ENCODE measurements around the gene ANKUB1.
"Not testable (repeated sequence)": the region's sequence is repeated elsewhere in the genome, so short reads cannot be mapped to it uniquely, and the experiment has no call there.

ANKUB1 gene, protein sequence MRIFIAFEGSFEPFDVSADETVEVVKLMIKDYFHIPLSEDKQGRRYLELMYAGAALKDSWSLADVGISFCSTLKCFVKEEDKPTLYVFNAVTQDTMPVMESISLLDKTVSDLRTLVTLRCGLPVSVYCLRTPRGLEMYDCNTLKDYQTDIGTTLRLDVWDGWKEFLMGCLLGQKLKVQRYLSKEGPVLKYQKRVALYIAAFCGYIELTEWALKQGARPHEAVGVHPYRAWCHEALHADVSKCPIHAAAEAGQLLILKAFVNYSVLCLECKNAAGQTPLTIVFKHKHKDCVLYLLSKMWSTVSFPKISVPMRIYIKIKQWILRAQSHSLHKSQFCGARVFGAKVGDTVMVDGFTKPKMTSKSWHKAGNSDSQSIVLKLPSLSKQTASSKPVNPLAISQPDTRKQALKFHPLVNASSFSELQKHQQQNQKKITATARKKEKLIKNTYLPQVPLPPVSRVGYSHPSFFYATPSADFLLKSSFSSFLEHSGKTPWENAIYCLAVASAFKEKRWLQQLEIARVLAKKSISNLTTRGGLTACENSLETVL

DNA sequence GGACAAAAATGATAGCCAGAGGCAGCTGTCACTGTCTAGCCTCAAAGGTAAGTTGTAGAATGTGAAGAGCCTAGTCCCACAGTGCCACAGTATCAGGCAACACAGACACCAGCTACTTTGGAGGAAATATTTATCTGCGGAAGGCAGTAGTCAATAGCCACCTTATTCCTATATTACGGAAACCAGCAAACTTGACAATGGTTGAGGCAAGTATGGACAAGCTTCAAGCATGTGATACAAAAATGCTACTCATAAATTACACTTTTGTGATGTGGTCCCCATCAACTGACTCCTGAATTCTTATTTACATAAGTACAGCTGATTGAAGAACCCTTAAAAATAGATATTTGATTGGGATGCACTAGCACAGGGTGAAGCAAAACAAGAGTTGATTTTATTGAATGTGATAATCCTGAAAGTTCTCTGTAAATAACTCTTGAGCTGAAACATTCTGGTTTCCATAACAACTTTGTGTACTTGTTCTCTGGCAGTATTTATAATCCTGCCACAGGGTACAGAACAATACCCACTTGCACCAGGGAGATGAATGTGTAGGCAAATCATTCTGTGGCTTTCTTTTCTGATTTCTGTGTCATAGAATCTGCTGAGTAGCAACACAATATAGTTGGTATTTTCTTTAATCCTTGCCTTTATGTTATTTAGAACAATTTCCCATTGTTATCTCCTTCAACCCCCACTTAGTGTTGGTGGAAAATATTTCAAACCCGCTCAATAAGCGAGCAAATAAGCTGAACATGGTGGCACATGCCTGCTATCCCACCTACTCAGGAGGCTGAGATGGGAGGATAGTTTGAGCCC is at the start of gene ANKUB1:
Gene ANKUB1 (minus strand): TSS at position 103 of the 819 bp plus-strand sequence. CDS start 188 bp downstream, outside the sequence.
- no peak for DNase-seq

DNA sequence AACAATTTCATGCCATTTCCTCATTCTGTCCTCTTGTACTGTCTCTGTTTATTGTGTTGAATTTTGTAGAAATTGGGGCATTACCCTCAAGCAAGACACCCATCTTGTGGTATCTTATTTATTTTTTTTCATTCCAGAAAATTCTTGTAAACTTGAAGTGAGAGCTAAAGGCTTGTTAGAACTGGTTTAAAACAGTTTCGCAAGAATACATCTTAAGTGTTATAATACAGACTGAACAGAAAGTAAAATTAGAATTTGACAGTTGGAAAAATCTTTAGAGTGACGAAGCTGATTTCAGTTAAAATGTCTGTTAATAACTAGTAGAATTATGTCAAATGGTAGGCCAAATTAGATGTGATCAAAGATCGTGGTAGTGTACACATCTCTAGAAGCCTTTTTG is 47.5 kb upstream of the ANKUB1 start:
- no peak for DNase-seq

DNA sequence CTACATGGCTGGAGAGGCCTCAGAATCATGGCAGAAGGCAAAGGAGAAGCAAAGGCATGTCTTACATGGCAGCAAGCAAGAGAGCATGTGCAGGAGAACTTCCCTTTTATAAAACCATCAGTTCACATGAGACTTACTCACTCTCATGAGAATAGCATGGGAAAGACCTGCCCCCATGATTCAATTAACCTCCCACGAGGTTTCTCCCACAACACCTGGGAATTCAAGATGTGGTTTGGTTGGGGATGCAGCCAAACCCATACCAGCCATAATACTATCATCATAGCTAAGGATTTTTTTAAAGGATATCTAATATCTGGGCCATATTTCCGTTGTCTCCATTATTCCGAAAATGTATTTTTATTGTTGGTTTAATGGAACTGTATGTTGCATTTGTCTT is 47.1 kb upstream of the ANKUB1 start:
- not testable (repeated sequence) for DNase-seq

DNA sequence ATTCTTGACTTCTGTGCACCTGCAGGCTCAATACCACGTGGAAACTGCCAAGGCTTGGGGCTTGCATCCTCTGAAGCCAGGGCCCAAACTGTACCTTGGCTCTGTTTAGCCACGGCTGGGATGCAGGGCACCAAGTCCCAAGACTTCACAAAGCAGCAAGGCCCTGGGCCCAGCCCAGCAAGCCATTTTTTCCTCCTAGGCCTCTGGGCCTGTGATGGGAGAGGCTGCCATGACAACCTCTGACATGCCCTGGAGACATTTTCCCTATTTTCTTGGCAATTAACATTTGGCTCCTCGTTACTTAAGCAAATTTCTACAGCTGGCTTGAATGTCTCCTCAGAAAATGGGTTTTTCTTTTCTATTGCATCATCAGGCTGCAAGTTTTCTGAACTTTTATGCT is 46.1 kb upstream of the ANKUB1 start:
- DNase-seq = not testable (repeated sequence)

DNA sequence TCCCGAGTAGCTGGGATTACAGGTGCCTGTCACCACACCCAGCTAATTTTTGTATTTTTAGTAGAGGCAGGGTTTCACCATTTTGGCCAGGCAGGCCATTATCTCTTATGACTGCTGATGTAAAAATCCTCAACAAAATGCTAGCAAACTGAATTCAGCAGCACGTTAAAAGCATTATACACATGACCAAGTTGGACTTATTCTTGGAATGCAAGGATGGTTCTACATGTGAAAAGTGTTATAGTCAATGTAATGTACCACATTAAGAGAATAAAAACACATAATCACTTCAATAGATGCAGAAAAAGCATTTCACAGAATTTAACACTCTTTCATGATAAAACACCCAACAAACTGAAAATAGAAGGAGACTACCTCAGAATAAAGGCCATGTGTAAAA is 40.9 kb upstream of the ANKUB1 start:
- DNase-seq = no peak

DNA sequence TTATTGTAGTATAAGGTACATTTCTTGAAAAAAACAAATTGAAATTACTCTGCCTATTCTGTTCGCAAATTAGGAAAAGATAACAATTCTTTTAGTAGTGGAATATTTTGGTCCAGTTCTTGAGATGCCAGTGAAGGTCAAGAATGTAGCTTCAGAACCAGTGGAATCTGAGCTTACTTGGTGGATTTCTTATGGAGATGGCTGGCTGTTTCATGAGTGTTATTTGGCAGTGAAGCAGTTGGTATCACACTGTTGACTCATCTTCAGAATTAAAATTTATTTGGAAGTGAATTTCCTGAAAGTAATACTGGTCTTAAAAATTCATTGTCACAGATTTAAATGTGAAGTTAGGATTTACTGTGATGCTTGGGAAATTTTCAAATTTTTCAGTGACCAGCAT is 39.7 kb upstream of the ANKUB1 start:
- no peak for DNase-seq

DNA sequence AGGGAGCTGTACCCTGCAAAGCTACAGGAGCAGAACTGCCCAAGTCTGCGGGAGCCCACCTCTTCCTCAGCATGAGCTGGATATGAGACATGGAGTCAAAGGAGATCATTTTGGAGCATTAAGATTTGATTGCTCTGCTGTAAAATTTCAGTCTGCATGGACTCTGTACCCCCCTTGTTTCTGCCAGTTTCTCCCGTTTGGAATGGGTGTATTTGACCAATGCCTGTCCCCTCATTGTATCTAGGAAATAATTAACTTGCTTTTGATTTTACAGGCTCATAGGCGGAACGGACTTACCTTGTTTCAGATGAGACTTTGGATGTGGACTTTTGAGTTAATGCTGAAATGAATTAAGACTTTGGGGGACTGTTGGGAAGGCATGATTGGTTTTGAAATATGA is 39.0 kb upstream of the ANKUB1 start:
- DNase-seq = no peak

DNA sequence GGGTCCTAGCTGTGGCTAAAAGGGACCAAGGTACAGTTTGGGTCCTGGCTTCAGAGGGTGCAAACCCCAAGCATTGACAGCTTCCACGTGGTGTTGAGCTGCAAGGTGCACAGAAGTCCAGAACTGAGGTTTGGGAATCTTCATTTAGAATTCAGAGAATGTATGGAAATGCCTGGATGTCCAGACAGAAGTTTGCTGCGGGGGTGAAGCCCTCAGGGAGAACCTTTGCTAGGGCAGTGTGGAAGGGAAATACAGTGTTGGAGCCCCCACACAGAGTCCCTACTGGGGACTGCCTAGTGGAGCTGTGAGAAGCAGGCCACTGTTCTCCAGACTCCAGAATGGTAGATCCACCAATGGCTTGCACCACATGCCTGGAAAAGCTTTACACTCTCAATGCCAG is 38.5 kb upstream of the ANKUB1 start:
- no peak for DNase-seq

DNA sequence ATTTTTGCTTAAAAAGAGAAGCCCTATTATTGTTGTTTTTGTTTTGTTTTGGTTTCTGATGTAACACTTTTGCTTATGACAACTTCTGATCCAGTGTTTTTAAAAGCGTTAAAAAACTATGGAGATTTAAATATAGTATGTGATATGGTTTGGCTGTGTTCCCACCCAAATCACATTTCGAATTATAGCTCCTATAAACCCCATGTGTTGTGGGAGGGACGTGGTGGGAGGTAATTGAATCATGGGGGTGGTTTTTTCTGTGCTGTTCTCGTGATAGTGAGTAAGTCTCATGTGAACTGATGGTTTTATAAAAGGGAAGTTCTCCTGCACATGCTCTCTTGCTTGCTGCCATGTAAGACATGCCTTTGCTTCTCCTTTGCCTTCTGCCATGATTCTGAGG is 37.3 kb upstream of the ANKUB1 start:
- not testable (repeated sequence) for DNase-seq

DNA sequence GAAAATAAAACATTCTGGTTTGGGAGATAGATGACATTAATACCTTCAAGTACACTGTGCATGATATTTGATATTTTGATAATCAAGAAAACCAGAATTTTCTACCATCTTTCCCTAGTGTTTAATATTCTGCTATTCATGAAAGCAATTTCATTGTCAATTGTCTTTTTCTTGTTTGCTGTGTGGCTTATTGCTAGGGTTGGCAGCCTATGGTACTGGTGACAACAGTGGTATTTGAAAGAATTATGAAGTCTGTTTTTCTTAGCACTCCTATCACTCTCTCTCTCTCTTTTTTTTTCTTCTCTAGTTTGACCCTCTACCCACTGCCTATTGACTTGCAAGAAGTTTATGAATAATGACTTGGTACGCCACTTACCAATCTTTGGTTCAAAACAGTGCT is 36.0 kb upstream of the ANKUB1 start:
- DNase-seq = no peak

DNA sequence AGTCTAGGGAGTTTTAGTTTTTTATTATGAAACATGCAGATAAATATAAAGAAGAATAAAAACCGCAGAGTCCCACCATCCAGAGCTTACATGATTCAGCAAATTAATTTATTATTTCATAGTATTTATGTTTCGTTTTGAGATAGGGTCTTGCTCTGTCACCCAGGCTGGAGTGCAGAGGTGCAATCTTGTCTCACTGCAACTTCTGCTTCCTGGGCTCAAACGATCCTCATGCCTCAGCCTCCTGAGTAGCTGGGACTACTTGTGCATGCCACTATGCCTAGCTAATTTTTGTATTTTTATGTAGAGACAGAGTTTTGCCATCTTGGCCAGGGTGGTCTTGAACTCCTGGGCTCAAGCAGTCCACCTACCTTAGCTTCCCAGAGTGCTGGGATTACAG is 34.3 kb upstream of the ANKUB1 start:
- DNase-seq = no peak

DNA sequence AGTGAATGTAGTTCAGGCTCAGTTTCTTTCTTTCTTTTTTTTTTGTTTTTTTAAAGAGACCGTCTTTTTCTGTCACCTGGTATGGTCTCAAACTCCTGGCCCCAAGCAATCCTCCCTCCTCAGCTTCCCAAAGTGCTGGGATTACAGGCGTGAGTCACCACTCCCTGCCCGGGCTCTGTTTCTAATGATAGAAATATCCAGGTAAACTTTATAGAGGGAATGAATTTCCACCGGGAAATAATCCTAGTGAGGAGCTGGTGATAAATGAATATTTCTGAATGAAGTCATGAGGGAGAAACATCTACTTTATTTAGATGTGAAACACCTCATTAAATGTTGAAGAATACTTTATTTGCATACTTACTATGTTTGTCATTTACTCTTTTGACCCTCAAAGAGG is 27.8 kb upstream of the ANKUB1 start:
- DNase-seq = no peak

DNA sequence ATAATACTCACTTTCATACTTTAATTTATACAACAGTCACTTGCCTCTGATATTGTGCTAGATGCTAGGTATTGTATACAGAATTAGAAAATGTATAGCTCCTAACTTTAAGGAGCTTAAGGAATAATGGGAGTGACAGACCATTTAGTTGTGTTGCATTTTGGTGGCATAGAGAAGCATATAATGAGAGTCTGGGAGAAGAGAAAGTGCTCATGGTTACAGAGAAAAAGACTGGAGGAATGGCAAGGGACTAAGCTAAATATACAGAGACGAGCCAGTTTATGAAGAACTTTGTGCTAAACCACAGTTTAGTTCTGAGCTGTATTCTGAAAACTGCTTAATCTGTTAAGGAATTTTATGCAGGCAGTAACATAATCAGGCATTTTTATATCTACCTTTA is 27.1 kb upstream of the ANKUB1 start:
- DNase-seq = no peak

DNA sequence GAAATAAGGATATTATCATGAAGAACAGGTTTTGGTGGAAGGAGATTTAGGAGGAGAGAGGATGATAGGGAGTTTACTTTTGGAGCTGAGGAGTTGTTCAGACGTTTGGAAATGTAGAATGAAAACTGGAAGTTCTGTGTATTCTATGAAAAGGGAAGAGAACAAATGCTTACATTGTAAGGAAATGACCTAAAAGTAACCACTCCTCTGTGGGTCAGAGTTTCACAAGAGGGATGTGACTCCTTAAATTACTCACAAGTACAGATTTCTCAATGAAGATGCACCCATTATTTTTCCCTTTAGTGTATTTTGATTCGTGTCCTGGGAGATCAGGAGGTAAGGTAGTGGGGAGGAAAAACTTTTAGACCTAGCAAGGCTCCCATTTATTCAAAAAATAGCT is 24.6 kb upstream of the ANKUB1 start:
- DNase-seq = no peak

DNA sequence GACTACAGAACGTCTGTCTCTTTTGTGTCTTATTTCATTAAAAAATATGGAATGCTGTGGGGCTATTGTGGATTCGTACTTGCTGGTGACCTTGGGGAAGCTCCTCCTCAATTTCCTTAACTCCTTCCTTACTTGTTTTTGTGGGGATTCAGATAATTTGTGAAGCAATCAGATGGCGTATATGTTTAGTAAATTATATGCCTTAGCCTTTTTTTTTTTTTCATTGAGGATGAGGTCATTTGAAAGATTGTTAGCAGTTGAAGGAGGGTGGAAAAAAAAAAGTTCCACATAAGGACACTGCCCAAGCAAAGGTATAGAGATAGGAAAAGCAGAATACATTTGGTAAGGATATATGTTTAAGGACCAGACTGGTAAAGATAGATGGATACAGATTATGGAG is 24.0 kb upstream of the ANKUB1 start:
- no peak for DNase-seq

DNA sequence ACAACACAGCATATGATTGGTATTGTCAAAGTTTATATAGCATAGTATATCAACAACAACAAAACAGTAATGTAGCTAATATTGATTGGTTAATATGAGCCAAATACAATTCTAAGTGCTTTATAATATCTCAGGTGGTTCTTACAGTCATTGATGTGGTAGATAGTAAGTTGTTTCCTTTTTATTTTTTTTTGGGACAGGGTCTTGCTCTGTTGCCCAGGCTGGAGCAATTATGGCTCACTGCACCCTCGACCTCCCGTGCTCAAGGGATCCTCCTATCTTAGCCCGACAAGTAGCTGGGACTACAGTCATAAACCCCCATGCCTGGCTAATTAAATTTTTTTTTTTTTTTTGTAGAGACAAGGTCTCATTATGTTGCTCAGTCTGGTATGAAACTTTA is 23.4 kb upstream of the ANKUB1 start:
- no peak for DNase-seq

DNA sequence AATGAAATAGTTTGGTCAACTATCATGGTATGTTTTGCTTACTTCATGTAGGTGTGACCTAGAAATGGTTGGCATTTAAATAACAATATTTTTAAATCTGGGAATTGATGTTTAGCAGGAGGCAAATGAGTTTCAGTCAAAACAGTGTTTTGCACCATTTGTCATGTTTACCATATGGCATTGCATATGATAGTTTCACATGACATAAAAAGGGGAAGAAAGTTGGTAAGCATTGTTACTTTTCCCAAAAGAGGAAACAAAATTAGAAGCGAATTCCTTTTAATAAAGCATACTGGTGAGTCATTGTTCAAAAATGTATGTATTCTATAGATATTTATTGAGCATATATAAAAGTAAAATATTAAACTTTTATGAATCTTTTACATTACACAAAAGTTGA is 23.0 kb upstream of the ANKUB1 start:
- no peak for DNase-seq

DNA sequence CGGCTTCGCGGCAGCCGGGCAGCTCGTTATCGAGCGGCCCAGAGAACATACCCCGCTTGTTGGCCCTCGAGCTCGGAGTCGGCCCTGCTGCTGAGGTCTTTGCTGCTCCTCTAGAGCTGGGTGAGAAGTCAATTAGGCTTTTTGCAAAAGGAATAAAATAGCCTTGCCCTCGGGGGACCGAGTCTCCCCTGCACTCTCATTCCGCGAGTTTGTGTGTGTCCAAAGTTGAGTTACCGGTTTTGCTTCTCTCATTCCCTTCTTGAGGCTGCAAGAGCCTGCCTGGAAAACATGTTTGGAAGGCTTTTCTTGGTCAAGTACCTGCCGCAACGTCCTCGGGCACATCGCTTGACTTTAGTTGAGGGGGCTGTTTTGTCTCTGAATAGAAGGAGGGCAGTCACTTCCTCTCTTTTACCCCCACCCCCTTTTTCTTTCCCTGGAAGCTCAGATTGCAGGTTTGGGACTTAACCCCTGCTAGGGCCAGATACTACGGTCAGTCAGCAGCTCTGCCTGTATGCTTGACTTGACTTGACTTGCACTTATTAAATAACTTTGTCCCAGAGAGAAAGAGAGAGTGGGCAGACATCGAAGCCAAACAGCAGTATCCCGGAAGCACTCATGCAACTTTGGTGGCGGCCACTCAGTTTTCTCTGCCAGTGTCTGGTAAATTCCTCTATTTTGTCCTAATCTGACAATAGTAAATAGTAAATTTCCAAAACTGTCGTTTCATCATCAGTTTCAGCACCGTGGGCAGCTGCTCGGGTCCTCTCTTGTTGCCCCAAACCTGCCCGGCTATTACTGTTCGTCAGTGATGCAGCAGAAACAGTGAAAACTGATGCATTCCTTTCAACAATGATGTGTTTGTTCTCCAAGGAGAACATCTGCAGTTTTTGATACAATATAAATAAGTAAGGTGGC is 21.3 kb upstream of the ANKUB1 start:
- peak; percentile 15 for DNase-seq

DNA sequence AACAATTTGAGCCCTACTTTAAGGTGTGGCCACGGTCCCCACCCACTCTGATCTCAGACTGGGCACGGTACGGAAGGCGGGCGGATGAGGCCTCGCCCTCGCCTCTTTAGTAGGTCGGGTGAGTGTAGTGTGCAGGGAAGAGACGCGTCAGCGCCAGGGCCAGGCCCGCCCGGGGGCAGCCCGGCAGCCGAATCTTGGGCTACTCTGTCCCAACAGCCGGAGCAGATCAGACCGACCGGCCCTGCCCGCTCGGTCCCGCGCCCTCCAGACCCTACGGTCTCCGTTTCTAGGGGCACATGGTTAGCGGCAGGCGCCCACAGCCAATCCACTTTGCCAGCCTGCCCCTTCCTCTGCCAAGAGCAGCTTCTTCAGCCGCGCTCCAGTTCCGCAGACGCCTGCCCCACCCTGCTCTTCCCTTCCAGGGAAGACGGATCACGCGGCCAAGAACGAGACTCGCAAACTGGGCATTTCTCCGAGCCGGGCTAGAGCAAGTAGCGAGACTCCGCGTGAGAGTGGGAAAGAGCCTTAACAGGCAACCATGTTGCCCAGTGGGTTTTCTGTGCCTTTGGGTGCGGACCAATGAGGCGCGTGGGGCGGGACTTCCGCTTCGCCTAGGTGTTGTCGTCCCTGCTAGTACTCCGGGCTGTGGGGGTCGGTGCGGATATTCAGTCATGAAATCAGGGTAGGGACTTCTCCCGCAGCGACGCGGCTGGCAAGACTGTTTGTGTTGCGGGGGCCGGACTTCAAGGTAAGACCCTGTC is 20.4 kb upstream of the ANKUB1 start, which contains the start of gene RNF13:
Gene RNF13 (plus strand): TSS at position 610 of the 761 bp plus-strand sequence. CDS start 32,812 bp downstream, outside the sequence.
- peak; percentile 91 for DNase-seq

DNA sequence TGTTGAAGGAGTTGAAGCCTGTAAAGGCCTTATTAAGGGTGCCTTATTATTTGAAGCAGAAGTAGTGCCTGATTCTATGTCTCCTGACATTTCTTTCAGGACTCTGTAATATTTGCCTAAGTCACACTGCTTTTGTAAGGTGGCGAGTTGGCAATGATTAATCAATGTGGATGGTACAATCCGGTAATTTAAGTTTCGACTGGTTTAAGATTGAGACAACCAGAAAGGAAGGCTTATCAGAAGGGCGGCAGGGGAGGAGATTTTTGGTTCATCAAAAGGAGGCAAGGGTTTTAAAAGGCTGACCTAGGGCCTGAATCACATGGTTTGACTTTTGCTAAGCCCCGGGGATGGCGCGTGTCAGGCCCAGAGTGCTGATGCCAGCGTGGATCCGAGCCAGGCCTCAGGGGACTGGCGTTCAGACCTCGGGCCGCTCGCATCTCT is 19.8 kb upstream of the ANKUB1 start:
- DNase-seq = no peak

DNA sequence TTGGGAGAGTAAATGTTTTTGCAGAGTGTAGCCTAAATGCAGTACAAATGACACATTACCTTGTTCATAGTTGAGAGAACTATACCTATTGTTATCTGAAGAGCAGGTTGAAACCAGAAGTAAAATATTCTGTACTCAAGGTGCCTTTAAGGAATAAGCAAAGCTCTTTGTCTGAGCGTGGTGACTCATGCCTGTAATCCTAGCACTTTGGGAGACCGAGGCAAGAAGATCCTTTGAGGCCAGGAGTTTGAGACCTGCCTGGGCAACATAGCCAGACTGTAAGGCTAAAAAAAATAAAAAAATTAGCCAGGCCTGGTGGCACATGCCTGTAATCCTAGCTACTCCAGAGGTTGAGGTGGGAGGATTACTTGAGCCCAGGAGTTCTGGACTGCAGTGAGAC is 18.5 kb upstream of the ANKUB1 start:
- DNase-seq = no peak

DNA sequence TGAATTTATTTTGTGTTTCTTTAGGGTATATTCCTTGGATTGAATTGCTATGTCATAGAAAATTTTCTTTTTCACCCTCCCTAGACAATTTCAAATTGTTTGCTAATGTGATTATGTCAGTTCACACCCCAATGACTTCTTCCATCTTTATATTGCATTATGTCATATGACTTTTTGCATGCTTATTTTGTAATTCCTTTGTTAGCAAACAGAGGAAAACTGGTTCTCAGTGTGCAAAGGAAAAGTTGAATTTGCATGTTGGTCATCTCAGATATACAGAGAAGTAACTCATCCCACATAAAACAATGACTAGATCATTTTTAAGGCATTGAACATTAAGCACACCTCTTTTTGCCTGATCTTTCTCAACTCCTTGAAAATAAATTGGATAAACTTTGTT is 17.3 kb upstream of the ANKUB1 start:
- DNase-seq = no peak
